Measurements from ENCODE around the gene SEMA6D. TPM values are rescaled to one million over a fixed set of nuclear protein-coding genes. Genes with fewer than 3 reads are reported as not detected.

SEMA6D gene
- total RNA-seq, 1 donor from 2014 or later, result 6.4 TPM

DNA sequence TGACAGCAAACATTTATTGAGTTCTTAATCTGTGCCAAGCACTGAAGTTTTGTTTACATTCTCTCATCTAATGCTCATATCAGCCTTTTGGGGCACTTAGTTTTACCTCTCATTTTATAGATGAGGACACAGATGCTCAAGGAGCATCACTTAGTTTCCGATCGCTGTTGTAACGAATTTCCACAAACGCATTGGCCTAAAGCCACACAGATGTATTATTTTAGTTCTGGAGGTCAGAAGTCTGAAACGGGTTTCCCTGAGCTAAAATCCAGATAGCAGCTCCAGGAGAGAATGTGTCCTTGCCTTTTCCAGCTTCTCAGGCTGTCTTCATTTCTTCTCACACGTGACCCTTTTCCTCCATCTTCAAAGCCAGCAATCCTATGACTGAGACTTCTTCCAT lies 11.1 kb downstream of the SEMA6D start:
- no peaks in the 10 kb centered on the region for H3K36me3 Mint-ChIP-seq (ENCODE audit: low read depth)
- no peaks in the 10 kb centered on the region for H3K9me3 Mint-ChIP-seq (ENCODE audit: low read depth)
- no peak for TF ChIP-seq CTCF (IDR thresholded peaks at IDR 0.05)
- no peak overlapping the region for H3K27ac Mint-ChIP-seq (ENCODE audit: unreplicated experiment)
- H3K4me1 Mint-ChIP-seq (ENCODE audit: low read depth), result peaks cover 9% of the 10 kb centered on the region
- peaks cover 6% of the 10 kb centered on the region for H3K27me3 Mint-ChIP-seq (ENCODE audit: low read depth)
- no peak overlapping the region for H3K4me3 Mint-ChIP-seq (ENCODE audit: unreplicated experiment)
- no peak for DNase-seq (ENCODE audit: low spot score)

GRCh38 chr15:47728886-47729285 lies 11.6 kb downstream of the SEMA6D start:
- no peak for TF ChIP-seq CTCF (IDR thresholded peaks at IDR 0.05)
- Mint-ChIP-seq H3K27ac (ENCODE audit: unreplicated experiment) (no peak overlapping the region), H3K4me3 (ENCODE audit: unreplicated experiment) (no peak overlapping the region), H3K36me3 (ENCODE audit: low read depth) (no peaks in the 10 kb centered on the region), H3K4me1 (ENCODE audit: low read depth) (peaks cover 9% of the 10 kb centered on the region), H3K27me3 (ENCODE audit: low read depth) (peaks cover 6% of the 10 kb centered on the region), H3K9me3 (ENCODE audit: low read depth) (no peaks in the 10 kb centered on the region)
- DNase-seq (ENCODE audit: low spot score), result no peak

DNA sequence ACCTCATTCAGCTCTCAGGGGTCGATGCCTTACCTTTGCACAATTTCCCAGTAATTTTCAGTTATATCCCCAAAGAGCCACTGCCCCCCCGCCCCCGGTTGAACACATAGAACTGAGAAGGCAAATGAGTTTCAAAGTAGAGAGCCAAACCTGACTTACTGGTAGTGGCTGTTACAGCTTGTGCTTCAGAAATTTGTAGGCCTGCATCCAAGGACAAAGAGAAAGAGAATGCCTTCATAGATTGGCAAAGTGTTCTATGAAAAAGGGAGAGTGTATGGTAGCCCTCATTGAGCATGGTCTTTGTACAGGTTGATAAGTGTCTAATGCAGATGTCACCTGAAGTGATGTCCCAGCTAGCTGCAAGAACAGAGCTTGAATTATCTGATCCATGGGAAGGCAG lies 13.9 kb downstream of the SEMA6D start:
- DNase-seq (ENCODE audit: low spot score), result no peak
- no peak for TF ChIP-seq CTCF (IDR thresholded peaks at IDR 0.05)
- Mint-ChIP-seq H3K9me3 (ENCODE audit: low read depth) (no peaks in the 10 kb centered on the region), H3K27me3 (ENCODE audit: low read depth) (peaks cover 3% of the 10 kb centered on the region), H3K4me1 (ENCODE audit: low read depth) (peaks cover 7% of the 10 kb centered on the region), H3K36me3 (ENCODE audit: low read depth) (no peaks in the 10 kb centered on the region), H3K27ac (ENCODE audit: unreplicated experiment) (no peak overlapping the region), H3K4me3 (ENCODE audit: unreplicated experiment) (no peak overlapping the region)

DNA sequence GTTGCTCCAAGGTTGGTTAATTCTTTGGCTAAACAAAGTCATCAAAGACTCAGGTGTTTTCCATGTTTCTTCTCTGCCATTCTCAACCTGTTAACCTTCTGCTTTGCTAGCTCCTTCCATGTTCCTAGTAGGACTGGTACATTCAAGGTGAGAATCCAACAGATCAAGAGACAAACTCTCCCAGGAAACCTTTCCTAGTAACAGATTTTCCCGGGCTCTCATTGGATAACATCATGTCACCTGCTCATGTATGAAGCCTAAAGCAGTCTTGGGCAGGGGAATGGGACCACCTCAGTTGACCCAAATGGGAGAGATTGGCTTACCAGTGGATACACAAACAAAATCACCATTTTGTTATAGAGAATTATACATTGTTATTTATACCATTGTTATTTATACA lies 14.9 kb downstream of the SEMA6D start:
- Mint-ChIP-seq H3K27ac (ENCODE audit: unreplicated experiment) (no peak overlapping the region), H3K4me1 (ENCODE audit: low read depth) (peaks cover 3% of the 10 kb centered on the region), H3K4me3 (ENCODE audit: unreplicated experiment) (no peak overlapping the region), H3K27me3 (ENCODE audit: low read depth) (peaks cover 3% of the 10 kb centered on the region), H3K9me3 (ENCODE audit: low read depth) (no peaks in the 10 kb centered on the region), H3K36me3 (ENCODE audit: low read depth) (no peaks in the 10 kb centered on the region)
- DNase-seq (ENCODE audit: low spot score), result no peak
- no peak for TF ChIP-seq CTCF (IDR thresholded peaks at IDR 0.05)

DNA sequence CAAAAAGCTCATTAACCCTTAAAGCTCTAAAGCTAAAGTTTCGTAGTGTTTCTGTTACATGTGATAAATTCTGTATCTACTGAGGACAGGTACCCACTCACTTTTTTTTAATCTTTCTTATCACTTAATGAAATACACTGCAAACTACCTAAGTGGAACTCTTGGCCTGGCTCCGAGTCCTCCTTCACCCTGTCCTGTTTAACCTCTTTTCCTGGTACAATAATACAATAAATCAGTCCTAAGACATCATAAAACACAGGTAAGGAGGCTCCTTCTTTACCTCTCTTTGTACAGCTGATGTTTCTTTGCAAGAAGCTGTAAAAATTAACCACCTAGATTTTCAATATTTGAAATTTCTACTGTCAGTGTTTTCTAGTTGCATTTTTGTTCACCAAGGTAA lies 15.8 kb downstream of the SEMA6D start:
- H3K36me3 Mint-ChIP-seq (ENCODE audit: low read depth), result peaks cover under 1% of the 10 kb centered on the region
- no peak overlapping the region for H3K4me3 Mint-ChIP-seq (ENCODE audit: unreplicated experiment)
- peaks cover 3% of the 10 kb centered on the region for H3K27me3 Mint-ChIP-seq (ENCODE audit: low read depth)
- H3K9me3 Mint-ChIP-seq (ENCODE audit: low read depth), result no peaks in the 10 kb centered on the region
- TF ChIP-seq CTCF (IDR thresholded peaks at IDR 0.05), result no peak
- peaks cover 3% of the 10 kb centered on the region for H3K4me1 Mint-ChIP-seq (ENCODE audit: low read depth)
- H3K27ac Mint-ChIP-seq (ENCODE audit: unreplicated experiment), result no peak overlapping the region
- no peak for DNase-seq (ENCODE audit: low spot score)
